ENCODE results near the gene AIM2. TPM values are rescaled to one million over a fixed set of nuclear protein-coding genes. Genes with fewer than 3 reads are reported as not detected.
"Not testable (repeated sequence)": the region's sequence is repeated elsewhere in the genome, so short reads cannot be mapped to it uniquely, and the experiment has no call there.

AIM2 gene
- total RNA-seq, 4 donors from 2014 or later: 0.19 to 0.54 (median 0.30) TPM; not detected in 1

DNA sequence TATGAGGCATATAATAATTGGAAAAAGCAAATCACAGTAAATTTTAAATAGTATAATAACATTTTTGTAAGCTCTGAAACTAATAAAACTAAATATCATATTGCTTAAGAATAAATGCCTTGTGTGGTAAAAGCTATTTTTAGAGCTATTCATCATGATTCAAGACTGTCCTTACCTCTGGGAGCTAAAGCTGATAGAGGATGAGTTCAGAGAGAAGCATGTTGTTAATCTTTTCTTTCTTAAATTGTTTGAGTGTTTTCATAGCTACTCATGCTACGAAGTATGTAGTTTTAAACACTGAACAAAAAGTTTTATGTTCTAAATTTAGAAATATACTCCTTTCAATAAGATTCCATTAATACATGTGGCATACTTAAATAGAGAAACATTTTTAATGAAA is 36.4 kb downstream of the AIM2 start:
- TF ChIP-seq EP300 (IDR thresholded peaks at IDR 0.05) (no peak), POLR2A (IDR thresholded peaks at IDR 0.05) (no peak), POLR2AphosphoS5 (IDR thresholded peaks at IDR 0.05) (no peak)
- TF ChIP-seq, protein P1, sequence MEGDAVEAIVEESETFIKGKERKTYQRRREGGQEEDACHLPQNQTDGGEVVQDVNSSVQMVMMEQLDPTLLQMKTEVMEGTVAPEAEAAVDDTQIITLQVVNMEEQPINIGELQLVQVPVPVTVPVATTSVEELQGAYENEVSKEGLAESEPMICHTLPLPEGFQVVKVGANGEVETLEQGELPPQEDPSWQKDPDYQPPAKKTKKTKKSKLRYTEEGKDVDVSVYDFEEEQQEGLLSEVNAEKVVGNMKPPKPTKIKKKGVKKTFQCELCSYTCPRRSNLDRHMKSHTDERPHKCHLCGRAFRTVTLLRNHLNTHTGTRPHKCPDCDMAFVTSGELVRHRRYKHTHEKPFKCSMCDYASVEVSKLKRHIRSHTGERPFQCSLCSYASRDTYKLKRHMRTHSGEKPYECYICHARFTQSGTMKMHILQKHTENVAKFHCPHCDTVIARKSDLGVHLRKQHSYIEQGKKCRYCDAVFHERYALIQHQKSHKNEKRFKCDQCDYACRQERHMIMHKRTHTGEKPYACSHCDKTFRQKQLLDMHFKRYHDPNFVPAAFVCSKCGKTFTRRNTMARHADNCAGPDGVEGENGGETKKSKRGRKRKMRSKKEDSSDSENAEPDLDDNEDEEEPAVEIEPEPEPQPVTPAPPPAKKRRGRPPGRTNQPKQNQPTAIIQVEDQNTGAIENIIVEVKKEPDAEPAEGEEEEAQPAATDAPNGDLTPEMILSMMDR (IDR thresholded peaks at IDR 0.05): no peak
- Histone ChIP-seq H3K27ac (no peak overlapping the region), H3K4me1 (no peaks in the 10 kb centered on the region), H3K9me3 (no peaks in the 10 kb centered on the region), H3K36me3 (peaks cover 0 to 76% of the 10 kb centered on the region in 2 donors), H3K27me3 (no peaks in the 10 kb centered on the region), H3K4me3 (no peak overlapping the region)
- WGBS, 2 donors (ENCODE audit: low coverage in 1 of 2): 56 to 73% methylated on average over 1 of the region's 1 CpG
- ATAC-seq: no peak

DNA sequence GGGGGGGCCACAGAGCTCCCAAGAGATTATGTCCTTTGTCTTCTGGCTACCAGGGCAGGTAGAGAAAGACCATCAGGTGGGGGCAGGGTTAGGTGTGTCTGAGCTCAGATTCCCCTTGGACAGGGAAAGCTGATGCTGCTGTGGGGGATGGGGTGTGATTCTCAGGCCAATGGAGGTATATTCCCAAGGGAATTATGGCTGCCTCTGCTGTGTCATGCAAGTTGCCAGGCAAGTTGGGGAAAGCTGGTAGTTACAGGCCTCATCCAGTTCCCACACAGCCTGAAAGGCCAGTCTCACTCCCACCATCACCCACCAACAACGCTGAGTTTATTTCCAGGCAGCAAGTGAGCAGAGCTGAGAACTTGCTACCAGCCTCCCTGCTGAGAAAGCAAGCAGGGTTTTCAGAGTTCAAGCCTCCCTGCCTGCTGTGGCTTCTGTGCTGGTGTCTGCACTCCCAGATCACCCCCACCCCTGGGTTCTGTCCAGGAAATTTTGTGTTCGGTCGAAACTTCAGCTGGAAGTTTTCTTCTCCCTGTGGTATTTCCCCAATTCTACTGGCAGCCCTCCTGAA is 45.6 kb downstream of the AIM2 start:
- Histone ChIP-seq H3K27me3 (no peaks in the 10 kb centered on the region), H3K9me3 (peaks cover 0 to 11% (median 0%) of the 10 kb centered on the region in 3 donors), H3K36me3 (peaks cover 0 to 64% of the 10 kb centered on the region in 2 donors), H3K4me3 (no peak overlapping the region), H3K27ac (no peak overlapping the region), H3K4me1 (peaks cover 0 to 13% (median 0%) of the 10 kb centered on the region in 3 donors)
- no peak for ATAC-seq
- WGBS, 2 donors (ENCODE audit: low coverage in 1 of 2): 40% methylated on average over 1 of the region's 3 CpGs; no CpG with 5 or more reads in 1 of the 2 donors
- TF ChIP-seq POLR2A (IDR thresholded peaks at IDR 0.05) (no peak), POLR2AphosphoS5 (IDR thresholded peaks at IDR 0.05) (no peak), EP300 (IDR thresholded peaks at IDR 0.05) (no peak)
- TF ChIP-seq, protein P1 (IDR thresholded peaks at IDR 0.05): no peak

GRCh38 chr1:159030311-159030710 is 46.3 kb downstream of the AIM2 start:
- H3K4me3 ChIP-seq: no peak overlapping the region
- H3K9me3 ChIP-seq: peaks cover 0 to 11% (median 0%) of the 10 kb centered on the region in 3 donors
- ATAC-seq: no peak
- no peak for TF ChIP-seq EP300 (IDR thresholded peaks at IDR 0.05)
- TF ChIP-seq POLR2A (IDR thresholded peaks at IDR 0.05): no peak
- no peak for TF ChIP-seq POLR2AphosphoS5 (IDR thresholded peaks at IDR 0.05)
- TF ChIP-seq, protein P1 (IDR thresholded peaks at IDR 0.05): no peak
- H3K27me3 ChIP-seq: no peaks in the 10 kb centered on the region
- H3K4me1 ChIP-seq: peaks cover 0 to 13% (median 0%) of the 10 kb centered on the region in 3 donors
- no CpG with 5 or more reads among the region's 1 CpG for WGBS, 2 donors (ENCODE audit: low coverage in 1 of 2)
- no peak overlapping the region for H3K27ac ChIP-seq
- peaks cover 0 to 59% of the 10 kb centered on the region in 2 donors for H3K36me3 ChIP-seq

- 75 to 84% methylated on average over 1 to 2 of the region's 2 CpGs for WGBS, 2 donors (ENCODE audit: low coverage in 1 of 2)
- Histone ChIP-seq H3K9me3 (peaks cover 0 to 11% (median 0%) of the 10 kb centered on the region in 3 donors), H3K4me1 (peaks cover 0 to 28% (median 0%) of the 10 kb centered on the region in 3 donors), H3K36me3 (peaks cover 0 to 38% of the 10 kb centered on the region in 2 donors)
- H3K27ac ChIP-seq, ATAC-seq, H3K27me3 ChIP-seq, H3K4me3 ChIP-seq: not testable (repeated sequence)
These were observed 49.7 kb downstream of the AIM2 start for GRCh38 chr1:159026841-159027240.

GRCh38 chr1:159025043-159025442 is 51.5 kb downstream of the AIM2 start:
- Histone ChIP-seq H3K27me3 (no peaks in the 10 kb centered on the region), H3K36me3 (peaks cover 0 to 30% of the 10 kb centered on the region in 2 donors), H3K9me3 (peaks cover 0 to 5% (median 0%) of the 10 kb centered on the region in 3 donors), H3K4me1 (peaks cover 0 to 15% (median 0%) of the 10 kb centered on the region in 3 donors), H3K27ac (no peak overlapping the region), H3K4me3 (no peak overlapping the region)
- ATAC-seq: no peak
- TF ChIP-seq EP300 (IDR thresholded peaks at IDR 0.05): no peak
- no peak for TF ChIP-seq POLR2AphosphoS5 (IDR thresholded peaks at IDR 0.05)
- TF ChIP-seq POLR2A (IDR thresholded peaks at IDR 0.05): no peak
- TF ChIP-seq, protein P1 (IDR thresholded peaks at IDR 0.05): no peak
- WGBS, 2 donors (ENCODE audit: low coverage in 1 of 2): 95 to 96% methylated on average over 6 to 7 of the region's 7 CpGs

All from gastroesophageal sphincter (tissue), 4 donors.